Measurements from ENCODE around the gene NNT.

Gene NNT

DNA sequence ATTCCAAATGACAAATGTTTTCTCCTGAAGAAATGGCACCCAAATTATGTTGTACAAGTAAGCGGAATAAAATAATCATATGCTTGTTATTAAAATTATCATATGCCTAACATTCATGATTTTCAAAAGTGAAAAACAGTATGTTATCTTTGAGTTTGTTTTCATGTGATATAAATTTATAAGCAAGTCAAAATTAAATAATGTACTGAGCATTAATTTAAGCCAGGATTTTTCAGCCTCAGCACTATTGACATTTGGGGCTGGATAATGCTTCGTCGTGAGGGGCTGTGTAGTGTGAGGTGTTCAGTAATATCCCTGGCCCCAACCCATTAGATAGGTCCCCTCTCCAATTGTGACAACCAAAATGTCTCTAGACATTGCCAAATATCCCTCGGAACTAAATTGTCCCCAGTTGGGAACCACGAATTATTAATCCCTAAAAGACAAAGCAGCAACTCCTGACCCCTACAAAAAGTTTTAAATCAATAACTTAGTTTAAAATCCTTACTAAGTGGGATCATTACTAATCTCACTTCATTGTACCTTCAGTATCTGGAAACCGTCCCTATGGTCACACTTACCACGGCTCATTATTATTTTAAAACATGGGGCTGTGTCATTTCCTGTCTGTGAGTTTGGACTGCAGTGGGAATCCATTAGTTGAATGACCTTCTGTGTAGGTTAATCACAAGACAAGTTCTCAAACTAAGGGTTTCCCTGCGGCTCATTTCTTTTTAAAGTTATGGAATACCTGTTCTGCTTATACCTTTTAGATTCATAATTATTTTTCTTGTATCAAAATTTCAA, 1.3 kb upstream of the NNT start:
- peak; percentile 81 for FAIRE-seq
- no peak for TF ChIP-seq POLR2A (IDR thresholded peaks at IDR 0.05; ENCODE audit: low read depth, low read length)
- DNase-seq (ENCODE audit: insufficient read length, low spot score), result peak; percentile 52

DNA sequence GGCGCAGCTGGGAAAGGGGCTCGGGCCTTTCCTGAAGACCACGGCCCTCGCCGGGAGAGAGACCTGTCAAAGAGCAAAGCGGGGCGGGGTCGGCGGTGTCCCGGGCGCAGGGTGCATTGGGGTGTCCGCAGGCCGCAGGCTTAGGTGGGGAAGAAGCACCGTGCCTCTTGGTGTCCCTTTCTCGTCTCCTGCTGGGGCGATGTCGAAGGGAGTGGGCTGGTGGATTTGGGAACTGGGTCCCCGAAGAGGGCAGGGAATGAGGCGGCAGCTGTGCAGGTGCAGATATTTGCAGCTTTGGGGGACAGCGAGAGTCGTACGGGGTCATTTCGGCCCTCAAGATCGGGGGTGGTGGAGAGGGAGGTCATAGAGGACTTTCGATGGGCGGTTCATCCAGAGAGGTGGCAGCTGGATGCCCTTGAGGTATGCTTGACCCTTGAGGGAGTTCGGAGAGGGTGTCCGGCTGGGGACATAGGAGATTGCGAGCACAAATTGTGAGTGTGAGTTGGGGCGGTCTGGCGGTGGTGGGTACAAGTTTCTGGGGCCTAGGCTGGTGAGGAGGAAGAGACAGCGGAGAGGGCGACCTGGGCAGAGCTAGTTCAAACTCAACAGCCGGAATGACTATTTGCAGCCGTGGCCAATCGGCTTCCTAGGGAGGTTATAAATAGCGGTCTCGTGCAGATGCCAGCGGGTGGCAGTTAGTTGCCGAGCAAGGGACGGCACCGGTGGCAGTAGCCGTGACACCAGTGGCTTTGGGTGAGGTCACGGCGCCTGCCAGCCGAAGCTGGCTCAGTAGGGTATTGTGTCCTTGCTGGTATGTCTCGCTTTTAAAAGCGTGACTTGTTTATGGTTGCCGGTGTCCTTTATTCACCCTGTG, 601 bp downstream of the NNT start:
- no peak for TF ChIP-seq POLR2A (IDR thresholded peaks at IDR 0.05; ENCODE audit: low read depth, low read length)
- FAIRE-seq, result no peak
- DNase-seq (ENCODE audit: insufficient read length, low spot score), result no peak

- DNase-seq (ENCODE audit: insufficient read length, low spot score) (no peak), FAIRE-seq (no peak)
- no peak for TF ChIP-seq POLR2A (IDR thresholded peaks at IDR 0.05; ENCODE audit: low read depth, low read length)
These were observed 1.7 kb downstream of the NNT start for GRCh38 chr5:43604699-43605098.

DNA sequence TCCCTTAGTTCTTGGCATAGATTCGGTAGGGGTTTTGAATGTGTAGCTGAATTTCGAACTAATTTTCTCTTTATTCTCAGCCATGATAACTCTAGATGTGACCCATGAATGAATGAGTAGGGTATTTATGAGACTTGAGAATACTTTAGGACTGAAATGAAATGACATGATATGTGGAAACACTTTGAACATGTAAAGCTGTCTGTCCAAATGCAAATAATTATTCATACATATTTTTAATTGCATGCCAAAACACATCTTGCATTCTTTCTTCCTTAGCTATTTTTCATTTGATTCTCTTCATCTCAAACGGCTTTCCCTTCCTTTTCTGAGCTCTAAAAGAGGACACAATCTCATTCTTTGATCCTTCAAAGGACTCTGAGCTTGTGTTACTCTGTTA, 3.4 kb downstream of the NNT start:
- no peak for TF ChIP-seq POLR2A (IDR thresholded peaks at IDR 0.05; ENCODE audit: low read depth, low read length)
- no peak for FAIRE-seq

GRCh38 chr5:43608406-43608805, 5.4 kb downstream of the NNT start:
- DNase-seq (ENCODE audit: insufficient read length, low spot score), result no peak
- FAIRE-seq, result peak; percentile 50
- no peak for TF ChIP-seq POLR2A (IDR thresholded peaks at IDR 0.05; ENCODE audit: low read depth, low read length)

More for the DNA sequence above, 3.4 kb downstream of the NNT start:
- DNase-seq (ENCODE audit: insufficient read length, low spot score), result no peak

GRCh38 chr5:43609752-43610151, 6.8 kb downstream of the NNT start:
- FAIRE-seq, result no peak
- no peak for TF ChIP-seq POLR2A (IDR thresholded peaks at IDR 0.05; ENCODE audit: low read depth, low read length)

GRCh38 chr5:43613370-43613769, 10.4 kb downstream of the NNT start:
- DNase-seq (ENCODE audit: insufficient read length, low spot score), result no peak
- FAIRE-seq, result no peak
- no peak for TF ChIP-seq POLR2A (IDR thresholded peaks at IDR 0.05; ENCODE audit: low read depth, low read length)

More at GRCh38 chr5:43609752-43610151, 6.8 kb downstream of the NNT start:
- DNase-seq (ENCODE audit: insufficient read length, low spot score), result no peak

DNA sequence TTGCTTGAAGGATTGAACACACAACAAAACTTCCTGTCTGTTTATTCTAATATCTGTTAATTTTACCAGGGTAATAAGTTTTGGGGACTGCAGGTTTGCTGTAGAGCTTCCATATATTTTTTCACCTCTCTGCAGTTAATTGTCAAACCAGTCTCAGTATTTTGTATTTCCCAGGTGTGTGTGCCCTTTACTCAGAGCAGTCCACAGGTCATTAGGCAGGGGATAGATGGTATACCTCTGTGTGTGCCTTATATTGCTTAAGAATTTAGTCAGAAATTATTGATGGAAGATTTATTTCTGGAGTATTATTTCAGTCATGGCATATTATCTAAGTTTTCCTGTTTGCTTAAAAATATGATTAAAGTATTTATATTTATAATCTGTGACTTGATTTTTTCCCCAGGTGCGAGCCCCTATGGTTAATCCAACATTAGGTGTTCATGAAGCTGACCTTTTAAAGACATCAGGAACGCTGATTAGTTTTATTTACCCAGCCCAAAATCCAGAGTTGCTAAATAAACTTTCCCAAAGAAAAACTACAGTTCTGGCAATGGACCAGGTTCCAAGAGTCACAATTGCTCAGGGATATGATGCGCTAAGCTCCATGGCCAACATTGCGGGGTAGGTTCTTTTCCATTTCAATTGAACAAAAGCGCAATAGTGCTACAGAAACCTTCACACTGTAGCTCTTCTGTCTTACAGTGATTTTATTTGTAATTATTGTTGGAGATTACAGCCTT, 12.6 kb downstream of the NNT start:
- no peak for TF ChIP-seq POLR2A (IDR thresholded peaks at IDR 0.05; ENCODE audit: low read depth, low read length)
- no peak for DNase-seq (ENCODE audit: insufficient read length, low spot score)
- FAIRE-seq, result no peak

GRCh38 chr5:43616535-43616934, 13.6 kb downstream of the NNT start:
- FAIRE-seq (no peak), DNase-seq (ENCODE audit: insufficient read length, low spot score) (no peak)
- TF ChIP-seq POLR2A (IDR thresholded peaks at IDR 0.05; ENCODE audit: low read depth, low read length), result no peak

DNA sequence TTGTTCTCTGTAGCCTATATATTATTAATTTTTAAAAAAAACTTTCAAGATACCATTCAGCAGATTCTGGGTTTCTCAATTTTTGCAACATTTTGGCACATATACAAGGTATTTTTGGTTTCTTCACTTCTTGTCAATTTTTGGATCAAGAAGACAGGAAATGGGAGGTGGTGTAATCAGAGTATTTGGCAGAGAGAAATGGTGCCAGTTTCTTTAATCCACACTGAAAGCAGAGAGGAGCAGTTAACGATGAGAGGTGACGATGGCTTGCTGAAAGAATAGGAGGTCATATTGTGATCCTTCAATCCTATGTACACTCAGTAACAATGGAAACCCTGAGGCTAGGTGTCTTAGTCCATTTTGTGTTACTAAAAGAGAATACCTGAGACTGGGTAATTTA, 16.4 kb downstream of the NNT start:
- TF ChIP-seq POLR2A (IDR thresholded peaks at IDR 0.05; ENCODE audit: low read depth, low read length), result no peak
- DNase-seq (ENCODE audit: insufficient read length, low spot score), result no peak
- FAIRE-seq, result no peak

DNA sequence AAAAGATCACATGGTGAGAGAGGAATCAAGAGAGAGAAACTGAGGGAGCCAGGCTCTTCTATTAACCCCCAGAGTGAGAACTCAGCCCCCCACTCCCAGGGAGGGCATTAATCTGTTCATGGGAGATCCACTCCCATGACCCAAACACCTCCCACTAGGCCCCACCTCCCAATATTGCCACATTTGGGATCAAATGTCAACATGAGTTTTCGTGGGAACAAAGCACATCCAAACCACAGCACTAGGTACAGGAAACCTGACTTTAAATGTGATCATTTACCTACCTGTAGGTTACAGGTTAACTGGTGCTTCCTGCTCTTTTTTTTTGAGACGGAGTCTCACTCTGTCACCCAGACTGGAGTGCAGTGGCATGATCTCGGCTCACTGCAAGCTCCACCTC, 16.9 kb downstream of the NNT start:
- FAIRE-seq (no peak), DNase-seq (ENCODE audit: insufficient read length, low spot score) (no peak)
- no peak for TF ChIP-seq POLR2A (IDR thresholded peaks at IDR 0.05; ENCODE audit: low read depth, low read length)

GRCh38 chr5:43620944-43621505, 18.0 kb downstream of the NNT start:
- FAIRE-seq (no peak), DNase-seq (ENCODE audit: insufficient read length, low spot score) (no peak)
- no peak for TF ChIP-seq POLR2A (IDR thresholded peaks at IDR 0.05; ENCODE audit: low read depth, low read length)

DNA sequence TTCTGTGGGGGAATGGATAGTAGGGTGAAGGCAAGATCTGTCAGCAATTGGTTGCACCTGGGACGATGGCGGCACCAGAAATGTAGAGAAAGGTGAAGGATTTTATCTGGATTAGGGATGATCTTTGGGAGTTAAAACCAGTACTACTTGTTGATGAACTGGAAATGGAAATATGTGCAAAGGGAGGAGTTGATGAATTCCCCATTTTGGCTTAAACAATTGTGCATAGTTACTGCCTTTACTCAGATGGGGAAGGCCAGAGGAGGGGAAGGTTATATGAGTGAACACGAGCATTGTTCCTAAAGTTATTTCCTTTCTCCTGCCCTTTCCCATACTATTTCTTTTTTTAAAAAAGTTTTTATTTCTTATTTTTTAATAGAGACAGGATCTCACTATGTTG, 19.1 kb downstream of the NNT start:
- no peak for TF ChIP-seq POLR2A (IDR thresholded peaks at IDR 0.05; ENCODE audit: low read depth, low read length)
- no peak for DNase-seq (ENCODE audit: insufficient read length, low spot score)
- FAIRE-seq, result no peak

All from H54 (cell line).